Measurements from ENCODE around the gene HOOK2. TPM values are rescaled to one million over a fixed set of nuclear protein-coding genes. Genes with fewer than 3 reads are reported as not detected.
A peak's percentile ranks its signal among the peaks of the same experiment; 100 is the strongest.

The HOOK2 gene
- total and polyA plus RNA-seq, 9 of the 15 experiments (the other 6 are each of a cell fraction or from before 2014, with no cell fraction given), result 1.3 to 17.2 (median 9.9) TPM

- TF ChIP-seq PRDM10 (IDR thresholded peaks at IDR 0.05; ENCODE audit: partially characterized antibody) (peak; percentile 75), TOE1 (IDR thresholded peaks at IDR 0.05; ENCODE audit: borderline replicate concordance) (peak; percentile 28; the same call in 1 of the 2 replicates), TOE1 (CRISPR knock-in tag; IDR thresholded peaks at IDR 0.05; ENCODE audit: borderline replicate concordance, low read depth) (no peak), KAT8 (IDR thresholded peaks at IDR 0.05; ENCODE audit: low read depth) (peak; percentile 27; the same call in 1 of the 2 replicates), ZBTB7A (IDR thresholded peaks at IDR 0.05; ENCODE audit: borderline replicate concordance, control insufficient read depth, low read depth, low read length) (peak; percentile 58; the same call in 1 of the 2 replicates)
These were observed 3.5 kb upstream of the HOOK2 start (continued) for GRCh38 chr19:12778905-12779161.
